Endothelial cell (in vitro differentiated cells): ENCODE measurements around the gene B3GNT3. TPM values are rescaled to one million over a fixed set of nuclear protein-coding genes. Genes with fewer than 3 reads are reported as not detected.

Source experiments
- DNase-seq: peaks from one replicate; pipeline ENCODE4 v3.0.0; 2021; ENCODE audit warnings: low spot score
- H3K27ac Mint-ChIP-seq: one replicate; pipeline ENCODE4 v1.8.0; 2021; ENCODE audit warnings: mixed read lengths, inconsistent platforms; ENCODE audit not compliant: unreplicated experiment
- H3K27me3 Mint-ChIP-seq: one replicate; pipeline ENCODE4 v1.8.0; 2021; ENCODE audit warnings: mild to moderate bottlenecking, moderate library complexity, mixed read lengths, inconsistent platforms; ENCODE audit not compliant: unreplicated experiment
- H3K36me3 Mint-ChIP-seq: one replicate; pipeline ENCODE4 v1.8.0; 2021; ENCODE audit warnings: mild to moderate bottlenecking, low read depth, mixed read lengths, inconsistent platforms; ENCODE audit not compliant: unreplicated experiment
- H3K4me1 Mint-ChIP-seq: one replicate; pipeline ENCODE4 v1.8.0; 2021; ENCODE audit warnings: mild to moderate bottlenecking, mixed read lengths, inconsistent platforms; ENCODE audit not compliant: unreplicated experiment
- H3K4me3 Mint-ChIP-seq: one replicate; pipeline ENCODE4 v1.8.0; 2021; ENCODE audit warnings: mild to moderate bottlenecking, mixed read lengths, inconsistent platforms; ENCODE audit not compliant: unreplicated experiment
- H3K9me3 Mint-ChIP-seq: one replicate; pipeline ENCODE4 v1.8.0; 2021; ENCODE audit warnings: mixed read lengths, inconsistent platforms; ENCODE audit not compliant: unreplicated experiment
- CTCF ChIP-seq: fragments of 200-600 bp; sonication (generic); IDR thresholded peaks from one replicate; pipeline ENCODE4 v1.5.0; 2021; ENCODE audit warnings: antibody characterized with exemption; ENCODE audit not compliant: unreplicated experiment
- total RNA-seq: library from RNA; stranded (reverse); fragmentation: NEBNext Ultra II Directional; extraction: Animal tissue kit (Norgen Biotek cat#: 25700); gene quantifications from one replicate; pipeline ENCODE4 v1.2.1, GENCODE V29; 2021; ENCODE audit not compliant: unreplicated experiment

Gene B3GNT3
- total RNA-seq, 1 donor from 2014 or later = 0.77 TPM

GRCh38 chr19:17832443-17833208 is 37.7 kb downstream of the B3GNT3 start:
- Mint-ChIP-seq H3K4me3 (no peak overlapping the region), H3K4me1 (peaks cover 7% of the 10 kb centered on the region), H3K9me3 (no peaks in the 10 kb centered on the region), H3K36me3 (peaks cover 11% of the 10 kb centered on the region), H3K27ac (no peak overlapping the region), H3K27me3 (peaks cover 6% of the 10 kb centered on the region)
- TF ChIP-seq CTCF = no peak
- no peak for DNase-seq

- peaks cover 8% of the 10 kb centered on the region for H3K27me3 Mint-ChIP-seq
These were observed 39.6 kb downstream of the B3GNT3 start for GRCh38 chr19:17834350-17835181.

GRCh38 chr19:17835182-17836006 is 40.5 kb downstream of the B3GNT3 start:
- peaks cover 17% of the 10 kb centered on the region for H3K36me3 Mint-ChIP-seq
- TF ChIP-seq CTCF = no peak
- peak overlapping the region; percentile 4 for H3K4me3 Mint-ChIP-seq
- peaks cover 5% of the 10 kb centered on the region for H3K27me3 Mint-ChIP-seq
- peaks cover 3% of the 10 kb centered on the region for H3K4me1 Mint-ChIP-seq
- no peaks in the 10 kb centered on the region for H3K9me3 Mint-ChIP-seq
- H3K27ac Mint-ChIP-seq = peak overlapping the region; percentile 5
- no peak for DNase-seq

More at GRCh38 chr19:17834350-17835181, 39.6 kb downstream of the B3GNT3 start:
- no peaks in the 10 kb centered on the region for H3K9me3 Mint-ChIP-seq
- no peak overlapping the region for H3K27ac Mint-ChIP-seq
- peaks cover 17% of the 10 kb centered on the region for H3K36me3 Mint-ChIP-seq
- no peak for TF ChIP-seq CTCF
- peaks cover 5% of the 10 kb centered on the region for H3K4me1 Mint-ChIP-seq
- H3K4me3 Mint-ChIP-seq = no peak overlapping the region
- DNase-seq = no peak

- no peak for DNase-seq
- no peak overlapping the region for H3K27ac Mint-ChIP-seq
- TF ChIP-seq CTCF = no peak
- H3K4me3 Mint-ChIP-seq = peak overlapping the region; percentile 53
- no peaks in the 10 kb centered on the region for H3K9me3 Mint-ChIP-seq
- peaks cover 6% of the 10 kb centered on the region for H3K4me1 Mint-ChIP-seq
- peaks cover 8% of the 10 kb centered on the region for H3K27me3 Mint-ChIP-seq
- peaks cover 21% of the 10 kb centered on the region for H3K36me3 Mint-ChIP-seq
These were observed 41.6 kb downstream of the B3GNT3 start for GRCh38 chr19:17836530-17836929.
